Mesenchymal stem cell (in vitro differentiated cells and primary cell): ENCODE measurements around the gene IRAK1.
A peak's percentile ranks its signal among the peaks of the same experiment; 100 is the strongest.

Experiments
- DNase-seq: peaks from one replicate; pipeline ENCODE4 v3.0.0-alpha.2; 2013
- H2AFZ ChIP-seq: one replicate; pipeline ENCODE4 v1.6.1; 2013; ENCODE audit warnings: low read depth, mild to moderate bottlenecking, control low read depth, inconsistent platforms, low read length, moderate library complexity
- H2AK5ac ChIP-seq: 2 replicates; pipeline ENCODE4 v1.6.1; 2013; ENCODE audit warnings: low read length, moderate library complexity, mild to moderate bottlenecking, inconsistent platforms; ENCODE audit not compliant: severe bottlenecking
- H2BK120ac ChIP-seq: one replicate; pipeline ENCODE4 v1.6.1; 2013; ENCODE audit warnings: low read depth, mild to moderate bottlenecking, inconsistent platforms, low read length, moderate library complexity
- H2BK12ac ChIP-seq, 2 experiments: one replicate each; pipeline ENCODE4 v1.6.1; 2013; ENCODE audit warnings: inconsistent platforms in 2 of 2, low read length in 2 of 2, mild to moderate bottlenecking in 2 of 2, moderate library complexity in 2 of 2, control low read depth in 1 of 2
- H2BK15ac ChIP-seq: one replicate; pipeline ENCODE4 v1.6.1; 2013; ENCODE audit warnings: mild to moderate bottlenecking, low read depth, inconsistent platforms; ENCODE audit not compliant: poor library complexity, severe bottlenecking
- H2BK5ac ChIP-seq: 2 replicates; pipeline ENCODE4 v1.6.1; 2013; ENCODE audit warnings: low read depth, mild to moderate bottlenecking, low read length, control low read depth, inconsistent platforms; ENCODE audit not compliant: poor library complexity, severe bottlenecking
- H3K14ac ChIP-seq, 2 experiments: one replicate each; pipeline ENCODE4 v1.6.1; 2013; ENCODE audit warnings: inconsistent platforms in 2 of 2, low read length in 2 of 2, control low read depth in 1 of 2, mild to moderate bottlenecking in 1 of 2, moderate library complexity in 1 of 2
- H3K18ac ChIP-seq, 2 experiments: one replicate each; pipeline ENCODE4 v1.6.1; 2013; ENCODE audit warnings: inconsistent platforms in 2 of 2, low read length in 2 of 2, control low read depth in 1 of 2, low read depth in 1 of 2, mild to moderate bottlenecking in 1 of 2
- H3K23ac ChIP-seq, 2 experiments: one replicate each; pipeline ENCODE4 v1.6.1; 2013; ENCODE audit warnings: inconsistent platforms in 2 of 2, low read length in 2 of 2, mild to moderate bottlenecking in 2 of 2, moderate library complexity in 2 of 2, control low read depth in 1 of 2
- H3K27ac ChIP-seq: 2 replicates; pipeline ENCODE4 v1.5.1; 2013; ENCODE audit warnings: mild to moderate bottlenecking, moderate library complexity, low read length, control low read depth, inconsistent platforms; ENCODE audit not compliant: poor library complexity, severe bottlenecking
- H3K27me3 ChIP-seq, 2 experiments: 2 replicates each; pipeline versions ENCODE4 v1.6.1 to v1.7.0; 2013; ENCODE audit warnings: low read length in 2 of 2, mild to moderate bottlenecking in 2 of 2, moderate library complexity in 2 of 2, control low read depth in 1 of 2, inconsistent platforms in 1 of 2; ENCODE audit not compliant: control insufficient read depth in 1 of 2, insufficient read depth in 1 of 2
- H3K36me3 ChIP-seq, 2 experiments: 2 replicates each; pipeline versions ENCODE4 v1.6.1 to v1.7.0; 2013; ENCODE audit warnings: low read length in 2 of 2, control low read depth in 1 of 2, inconsistent platforms in 1 of 2, low read depth in 1 of 2, mild to moderate bottlenecking in 1 of 2; ENCODE audit not compliant: insufficient read depth in 2 of 2, control insufficient read depth in 1 of 2
- H3K4ac ChIP-seq, 2 experiments: one replicate each; pipeline ENCODE4 v1.6.1; 2013; ENCODE audit warnings: inconsistent platforms in 2 of 2, low read length in 2 of 2, mild to moderate bottlenecking in 2 of 2, moderate library complexity in 2 of 2, control low read depth in 1 of 2, low read depth in 1 of 2
- H3K4me1 ChIP-seq: 2 replicates; pipeline ENCODE4 v1.6.1; 2013; ENCODE audit warnings: low read depth, low read length, control low read depth; ENCODE audit not compliant: control insufficient read depth, insufficient read depth
- H3K4me2 ChIP-seq: 2 replicates; pipeline ENCODE4 v1.6.1; 2013; ENCODE audit warnings: low read length, mild to moderate bottlenecking, inconsistent platforms; ENCODE audit not compliant: poor library complexity, severe bottlenecking
- H3K4me3 ChIP-seq, 2 experiments: 2 replicates each; pipeline versions ENCODE4 v1.5.1 to v1.7.0; 2013; ENCODE audit warnings: low read length in 2 of 2, mild to moderate bottlenecking in 2 of 2, control low read depth in 1 of 2, low read depth in 1 of 2; ENCODE audit not compliant: insufficient read depth in 1 of 2
- H3K79me1 ChIP-seq: replicated peaks from 2 replicates; pipeline ENCODE4 v1.6.1; 2013; ENCODE audit warnings: mild to moderate bottlenecking, control low read depth, low read length, inconsistent platforms; ENCODE audit not compliant: poor library complexity, severe bottlenecking
- H3K9ac ChIP-seq: 2 replicates; pipeline ENCODE4 v1.7.0; 2013; ENCODE audit warnings: mild to moderate bottlenecking, low read length, moderate library complexity
- H3K9me3 ChIP-seq: 2 replicates; pipeline ENCODE4 v1.7.0; 2013; ENCODE audit warnings: mild to moderate bottlenecking, low read length; ENCODE audit not compliant: control insufficient read depth
- H4K8ac ChIP-seq: one replicate; pipeline ENCODE4 v1.6.1; 2013; ENCODE audit warnings: inconsistent platforms, mild to moderate bottlenecking, low read length, moderate library complexity
- H4K91ac ChIP-seq: one replicate; pipeline ENCODE4 v1.6.1; 2013; ENCODE audit warnings: mild to moderate bottlenecking, low read length, inconsistent platforms
- WGBS: methylation state at CpG from one replicate; pipeline ENCODE4 v1.1.7; 2013; ENCODE audit warnings: mixed read lengths; 5-methylcytosine and 5-hydroxymethylcytosine counted together

IRAK1 gene

GRCh38 chrX:154040307-154040756 is 20.6 kb upstream of the IRAK1 start:
- peak; percentile 97 for DNase-seq
- Histone ChIP-seq H2BK12ac (peak overlapping the region in 1 of 2 experiments; percentile 84), H3K23ac (no peak overlapping the region), H3K4me2 (no peak overlapping the region), H2BK5ac (no peak overlapping the region), H3K14ac (no peak overlapping the region), H4K91ac (no peak overlapping the region), H3K9me3 (no peaks in the 10 kb centered on the region), H3K4me3 (peak overlapping the region in 1 of 2 experiments; percentile 7), H2AK5ac (no peak overlapping the region), H2BK120ac (no peak overlapping the region), H3K27ac (peak overlapping the region; percentile 41), H4K8ac (no peak overlapping the region), H3K4me1 (peaks cover 7% of the 10 kb centered on the region), H3K36me3 (peaks cover 0 to 15% of the 10 kb centered on the region in 2 experiments), H3K27me3 (peaks cover 0 to 48% of the 10 kb centered on the region in 2 experiments), H2BK15ac (no peak overlapping the region), H2AFZ (no peak overlapping the region), H3K4ac (no peak overlapping the region), H3K18ac (peak overlapping the region; percentile 71 to 89), H3K79me1 (no peaks in the 10 kb centered on the region), H3K9ac (peak overlapping the region; percentile 72)
- 18% methylated on average over 6 of the region's 7 CpGs for WGBS

GRCh38 chrX:154039577-154039976 is 19.9 kb upstream of the IRAK1 start:
- WGBS, result 97% methylated on average over 11 of the region's 11 CpGs
- Histone ChIP-seq H3K4me2 (no peak overlapping the region), H3K79me1 (peaks cover 3% of the 10 kb centered on the region), H2AFZ (no peak overlapping the region), H3K14ac (no peak overlapping the region), H4K91ac (peak overlapping the region; percentile 80), H2AK5ac (no peak overlapping the region), H3K27ac (no peak overlapping the region), H2BK12ac (peak overlapping the region; percentile 84 to 93), H3K4me1 (peaks cover 7% of the 10 kb centered on the region), H2BK5ac (no peak overlapping the region), H2BK120ac (peak overlapping the region; percentile 49), H3K9ac (peak overlapping the region; percentile 72), H3K9me3 (no peaks in the 10 kb centered on the region), H3K18ac (peak overlapping the region; percentile 71 to 89), H3K4ac (peak overlapping the region in 1 of 2 experiments; percentile 50), H4K8ac (peak overlapping the region; percentile 15), H2BK15ac (no peak overlapping the region), H3K27me3 (peaks cover 0 to 44% of the 10 kb centered on the region in 2 experiments), H3K36me3 (peaks cover 6 to 12% of the 10 kb centered on the region in 2 experiments), H3K23ac (no peak overlapping the region), H3K4me3 (peak overlapping the region in 1 of 2 experiments; percentile 7)
- no peak for DNase-seq

- no peak overlapping the region for H3K27ac ChIP-seq
- no peak overlapping the region for H3K4me2 ChIP-seq
- no peak overlapping the region for H3K23ac ChIP-seq
- H3K4me3 ChIP-seq, result no peak overlapping the region
- WGBS, result 75% methylated on average over 3 of the region's 5 CpGs
- H2AFZ ChIP-seq, result no peak overlapping the region
- H2BK15ac ChIP-seq, result no peak overlapping the region
- H3K14ac ChIP-seq, result no peak overlapping the region
- peak overlapping the region in 1 of 2 experiments; percentile 68 for H3K18ac ChIP-seq
- no peak for DNase-seq
- H2BK12ac ChIP-seq, result peak overlapping the region in 1 of 2 experiments; percentile 38
- peaks cover 6 to 13% of the 10 kb centered on the region in 2 experiments for H3K36me3 ChIP-seq
- no peak overlapping the region for H4K8ac ChIP-seq
- peaks cover 7% of the 10 kb centered on the region for H3K4me1 ChIP-seq
- no peak overlapping the region for H4K91ac ChIP-seq
- H2BK5ac ChIP-seq, result no peak overlapping the region
- H3K79me1 ChIP-seq, result peaks cover 3% of the 10 kb centered on the region
- peak overlapping the region; percentile 11 for H3K9ac ChIP-seq
- no peak overlapping the region for H2AK5ac ChIP-seq
- no peak overlapping the region for H3K4ac ChIP-seq
- H3K9me3 ChIP-seq, result no peaks in the 10 kb centered on the region
- peaks cover 0 to 39% of the 10 kb centered on the region in 2 experiments for H3K27me3 ChIP-seq
- no peak overlapping the region for H2BK120ac ChIP-seq
Measured at GRCh38 chrX:154038656-154039055, 19.0 kb upstream of the IRAK1 start.

DNA sequence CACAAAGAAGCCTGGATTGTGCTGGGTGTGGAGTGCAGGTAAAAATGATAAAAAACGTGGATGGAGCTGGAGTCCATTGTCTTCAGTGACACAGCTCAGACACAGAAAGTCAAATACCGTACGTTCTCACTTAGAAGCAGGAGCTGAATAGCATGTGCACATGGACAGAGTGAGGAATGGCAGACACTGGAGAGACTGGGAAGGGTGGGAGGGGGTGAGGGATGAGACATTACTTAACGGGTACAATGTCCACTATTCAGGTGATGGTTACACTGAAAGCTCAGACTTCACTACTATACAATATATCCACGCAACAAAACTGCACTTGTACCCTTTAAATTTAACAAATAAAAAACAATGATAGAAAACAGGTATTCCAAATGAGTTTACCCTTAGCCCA is 18.1 kb upstream of the IRAK1 start:
- Histone ChIP-seq H3K36me3 (peaks cover 6 to 22% of the 10 kb centered on the region in 2 experiments), H3K27ac (no peak overlapping the region), H3K18ac (no peak overlapping the region), H2AK5ac (no peak overlapping the region), H3K23ac (no peak overlapping the region), H3K4ac (no peak overlapping the region), H3K4me1 (peaks cover 8% of the 10 kb centered on the region), H3K4me3 (no peak overlapping the region), H2BK12ac (no peak overlapping the region), H2AFZ (no peak overlapping the region), H2BK15ac (no peak overlapping the region), H3K9me3 (no peaks in the 10 kb centered on the region), H3K9ac (no peak overlapping the region), H3K4me2 (no peak overlapping the region), H2BK120ac (no peak overlapping the region), H3K27me3 (peaks cover 0 to 45% of the 10 kb centered on the region in 2 experiments), H3K14ac (no peak overlapping the region), H4K8ac (no peak overlapping the region), H2BK5ac (no peak overlapping the region), H4K91ac (no peak overlapping the region), H3K79me1 (peaks cover 3% of the 10 kb centered on the region)
- no peak for DNase-seq
- 98% methylated on average over 4 of the region's 5 CpGs for WGBS
